HCT116 (cell line): ENCODE data around the gene BCO1.

Experiments
- CBX3 ChIP-seq: IDR thresholded peaks from 2 replicates; pipeline ENCODE4 v1.6.1; 2012; ENCODE audit warnings: low read depth
- EZH2 ChIP-seq: fragments of 200-600 bp; sonication (generic); IDR thresholded peaks from 2 replicates; pipeline ENCODE4 v1.6.1; 2017; ENCODE audit warnings: antibody characterized with exemption, mixed run types
- POLR2A ChIP-seq: IDR thresholded peaks from 2 replicates; pipeline ENCODE4 v1.7.0; 2011; ENCODE audit warnings: borderline replicate concordance; ENCODE audit not compliant: insufficient read depth, insufficient read length; ENCODE audit errors: extremely low read depth
- POLR2AphosphoS5 ChIP-seq: IDR thresholded peaks from 2 replicates; pipeline ENCODE4 v1.6.1; 2011; ENCODE audit warnings: mild to moderate bottlenecking, low read depth, low read length, moderate library complexity
- ZFX ChIP-seq: fragments of 450-650 bp; IDR thresholded peaks from 2 replicates; pipeline ENCODE4 v1.6.1; 2017
- TF ChIP-seq, protein P1 (sequence below), 3 experiments: fragments of 200-600 bp in 1 of 3; sonication (generic) in 1 of 3; IDR thresholded peaks in 2 of 3; conservative IDR thresholded peaks in 1 of 3; 2 replicates each; pipeline ENCODE4 v1.5.1; 2012 to 2017; ENCODE audit warnings: low read depth in 2 of 3, low read length in 2 of 3, antibody characterized with exemption in 1 of 3, borderline replicate concordance in 1 of 3, control low read depth in 1 of 3, mild to moderate bottlenecking in 1 of 3, mixed read lengths in 1 of 3, mixed run types in 1 of 3, moderate library complexity in 1 of 3; ENCODE audit not compliant: insufficient read depth in 1 of 3

DNA sequence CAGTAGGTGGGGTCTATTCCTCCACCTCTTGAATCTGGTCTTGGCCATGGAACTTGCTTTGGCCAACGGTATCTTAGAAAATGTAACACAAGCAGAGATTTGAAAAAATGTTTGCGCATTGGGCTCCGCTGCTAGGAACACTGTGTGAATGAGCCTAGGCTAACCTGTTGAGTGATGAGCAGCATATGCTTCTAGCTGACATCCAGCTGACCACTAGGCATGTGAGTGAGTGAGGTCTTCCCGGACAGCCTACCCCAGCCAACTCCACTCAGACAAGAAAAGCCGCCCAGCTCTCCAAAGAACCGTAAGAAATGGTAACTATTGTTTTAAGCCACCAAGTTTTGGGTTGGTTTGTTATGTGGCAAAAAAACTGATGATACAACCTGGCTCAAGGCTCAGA lies 31.4 kb upstream of the BCO1 start:
- TF ChIP-seq, protein P1, sequence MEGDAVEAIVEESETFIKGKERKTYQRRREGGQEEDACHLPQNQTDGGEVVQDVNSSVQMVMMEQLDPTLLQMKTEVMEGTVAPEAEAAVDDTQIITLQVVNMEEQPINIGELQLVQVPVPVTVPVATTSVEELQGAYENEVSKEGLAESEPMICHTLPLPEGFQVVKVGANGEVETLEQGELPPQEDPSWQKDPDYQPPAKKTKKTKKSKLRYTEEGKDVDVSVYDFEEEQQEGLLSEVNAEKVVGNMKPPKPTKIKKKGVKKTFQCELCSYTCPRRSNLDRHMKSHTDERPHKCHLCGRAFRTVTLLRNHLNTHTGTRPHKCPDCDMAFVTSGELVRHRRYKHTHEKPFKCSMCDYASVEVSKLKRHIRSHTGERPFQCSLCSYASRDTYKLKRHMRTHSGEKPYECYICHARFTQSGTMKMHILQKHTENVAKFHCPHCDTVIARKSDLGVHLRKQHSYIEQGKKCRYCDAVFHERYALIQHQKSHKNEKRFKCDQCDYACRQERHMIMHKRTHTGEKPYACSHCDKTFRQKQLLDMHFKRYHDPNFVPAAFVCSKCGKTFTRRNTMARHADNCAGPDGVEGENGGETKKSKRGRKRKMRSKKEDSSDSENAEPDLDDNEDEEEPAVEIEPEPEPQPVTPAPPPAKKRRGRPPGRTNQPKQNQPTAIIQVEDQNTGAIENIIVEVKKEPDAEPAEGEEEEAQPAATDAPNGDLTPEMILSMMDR (IDR thresholded peaks at IDR 0.05 in 2 of 3, conservative IDR thresholded peaks at IDR 0.05 in 1 of 3; ENCODE audit: borderline replicate concordance in 1 of 3, insufficient read depth in 1 of 3, low read depth in 2 of 3, low read length in 2 of 3) = no peak
- TF ChIP-seq CBX3 (no peak), POLR2AphosphoS5 (no peak), EZH2 (no peak), POLR2A (no peak), ZFX (no peak)
